ENCODE data around the gene CWC22.

DNA sequence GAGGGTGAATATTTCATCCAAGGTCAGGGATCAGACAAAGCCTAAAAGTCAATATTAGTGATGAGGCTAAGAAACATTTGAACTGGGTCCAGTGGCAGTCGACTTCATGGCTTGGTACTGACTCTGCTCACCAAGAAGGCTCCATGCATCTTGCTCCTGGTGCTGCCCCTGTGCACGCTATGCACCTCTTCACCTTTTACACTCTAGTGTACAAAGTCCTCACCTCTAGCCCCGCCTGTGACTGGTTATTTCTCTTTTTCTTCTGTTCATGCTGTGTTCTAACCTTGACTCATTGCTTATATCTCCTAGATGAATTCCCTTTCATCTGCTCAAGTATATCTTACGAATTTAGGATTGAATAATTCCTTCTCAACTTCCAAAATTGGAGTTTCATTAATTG, 93.3 kb downstream of the CWC22 start:
- TF ChIP-seq CTCF (IDR thresholded peaks at IDR 0.05; ENCODE audit: poor library complexity), result no peak
- no peak for TF ChIP-seq EZH2phosphoT487 (IDR thresholded peaks at IDR 0.05; ENCODE audit: low read depth, severe bottlenecking, unreplicated experiment)
